ENCODE data around the gene PXMP2. TPM values are rescaled to one million over a fixed set of nuclear protein-coding genes. Genes with fewer than 3 reads are reported as not detected.
A peak's percentile ranks its signal among the peaks of the same experiment; 100 is the strongest.

The PXMP2 gene
- total RNA-seq, 1 donor from 2014 or later = 19.1 TPM

- no peak for DNase-seq (ENCODE audit: low spot score)
- H3K4me3 Mint-ChIP-seq (ENCODE audit: low read depth) = no peak overlapping the region
- no peak overlapping the region for H3K27ac Mint-ChIP-seq
- intact Hi-C loops (cut with micrococcal nuclease) = no loop called here
- no peaks in the 10 kb centered on the region for H3K27me3 Mint-ChIP-seq (ENCODE audit: low read depth)
- H3K9me3 Mint-ChIP-seq = no peaks in the 10 kb centered on the region
- peaks cover 12% of the 10 kb centered on the region for H3K4me1 Mint-ChIP-seq (ENCODE audit: low read depth)
- H3K36me3 Mint-ChIP-seq (ENCODE audit: low read depth) = peaks cover 87% of the 10 kb centered on the region
Observed at GRCh38 chr12:132665149-132665491, 22.3 kb upstream of the PXMP2 start.

GRCh38 chr12:132665794-132666193 is 21.6 kb upstream of the PXMP2 start:
- no peak overlapping the region for H3K27ac Mint-ChIP-seq

GRCh38 chr12:132668191-132669088 is 18.9 kb upstream of the PXMP2 start:
- Mint-ChIP-seq H3K4me1 (ENCODE audit: low read depth) (peaks cover under 1% of the 10 kb centered on the region), H3K27ac (no peak overlapping the region), H3K9me3 (no peaks in the 10 kb centered on the region), H3K4me3 (ENCODE audit: low read depth) (no peak overlapping the region), H3K27me3 (ENCODE audit: low read depth) (no peaks in the 10 kb centered on the region), H3K36me3 (ENCODE audit: low read depth) (peaks cover 78% of the 10 kb centered on the region)
- DNase-seq (ENCODE audit: low spot score) = no peak
- intact Hi-C loops (cut with micrococcal nuclease) = no loop called here

More at GRCh38 chr12:132665794-132666193, 21.6 kb upstream of the PXMP2 start:
- Mint-ChIP-seq H3K36me3 (ENCODE audit: low read depth) (peaks cover 84% of the 10 kb centered on the region), H3K9me3 (no peaks in the 10 kb centered on the region), H3K27me3 (ENCODE audit: low read depth) (no peaks in the 10 kb centered on the region), H3K4me3 (ENCODE audit: low read depth) (no peak overlapping the region), H3K4me1 (ENCODE audit: low read depth) (peaks cover 12% of the 10 kb centered on the region)
- no peak for DNase-seq (ENCODE audit: low spot score)
- intact Hi-C loops (cut with micrococcal nuclease) = no loop called here

- H3K4me1 Mint-ChIP-seq (ENCODE audit: low read depth) = no peaks in the 10 kb centered on the region
- no peaks in the 10 kb centered on the region for H3K27me3 Mint-ChIP-seq (ENCODE audit: low read depth)
- H3K27ac Mint-ChIP-seq = no peak overlapping the region
- no peak for DNase-seq (ENCODE audit: low spot score)
- intact Hi-C loops (cut with micrococcal nuclease) = no loop called here
- H3K4me3 Mint-ChIP-seq (ENCODE audit: low read depth) = no peak overlapping the region
- H3K9me3 Mint-ChIP-seq = no peaks in the 10 kb centered on the region
- H3K36me3 Mint-ChIP-seq (ENCODE audit: low read depth) = peaks cover 81% of the 10 kb centered on the region
Observed at GRCh38 chr12:132669166-132669879, 18.1 kb upstream of the PXMP2 start.

- no peak overlapping the region for H3K27ac Mint-ChIP-seq
- intact Hi-C loops (cut with micrococcal nuclease) = no loop called here
- no peak for DNase-seq (ENCODE audit: low spot score)
- H3K4me1 Mint-ChIP-seq (ENCODE audit: low read depth) = no peaks in the 10 kb centered on the region
- no peaks in the 10 kb centered on the region for H3K9me3 Mint-ChIP-seq
- H3K4me3 Mint-ChIP-seq (ENCODE audit: low read depth) = no peak overlapping the region
- H3K36me3 Mint-ChIP-seq (ENCODE audit: low read depth) = peaks cover 83% of the 10 kb centered on the region
- no peaks in the 10 kb centered on the region for H3K27me3 Mint-ChIP-seq (ENCODE audit: low read depth)
Observed at GRCh38 chr12:132672116-132672515, 15.3 kb upstream of the PXMP2 start.

GRCh38 chr12:132672678-132673077 is 14.7 kb upstream of the PXMP2 start:
- Mint-ChIP-seq H3K27me3 (ENCODE audit: low read depth) (no peaks in the 10 kb centered on the region), H3K4me1 (ENCODE audit: low read depth) (no peaks in the 10 kb centered on the region), H3K36me3 (ENCODE audit: low read depth) (peaks cover 83% of the 10 kb centered on the region), H3K4me3 (ENCODE audit: low read depth) (no peak overlapping the region), H3K27ac (no peak overlapping the region), H3K9me3 (no peaks in the 10 kb centered on the region)
- DNase-seq (ENCODE audit: low spot score) = no peak
- intact Hi-C loops (cut with micrococcal nuclease) = no loop called here

- Mint-ChIP-seq H3K27me3 (ENCODE audit: low read depth) (no peaks in the 10 kb centered on the region), H3K4me1 (ENCODE audit: low read depth) (no peaks in the 10 kb centered on the region), H3K36me3 (ENCODE audit: low read depth) (peaks cover 77% of the 10 kb centered on the region), H3K27ac (no peak overlapping the region), H3K9me3 (no peaks in the 10 kb centered on the region), H3K4me3 (ENCODE audit: low read depth) (no peak overlapping the region)
- DNase-seq (ENCODE audit: low spot score) = no peak
- intact Hi-C loops (cut with micrococcal nuclease) = no loop called here
Observed at GRCh38 chr12:132673288-132674179, 13.9 kb upstream of the PXMP2 start.

- no peaks in the 10 kb centered on the region for H3K27me3 Mint-ChIP-seq (ENCODE audit: low read depth)
- H3K27ac Mint-ChIP-seq = no peak overlapping the region
- no peak overlapping the region for H3K4me3 Mint-ChIP-seq (ENCODE audit: low read depth)
- peaks cover 78% of the 10 kb centered on the region for H3K36me3 Mint-ChIP-seq (ENCODE audit: low read depth)
- intact Hi-C loops (cut with micrococcal nuclease) = no loop called here
- no peaks in the 10 kb centered on the region for H3K9me3 Mint-ChIP-seq
- DNase-seq (ENCODE audit: low spot score) = no peak
- H3K4me1 Mint-ChIP-seq (ENCODE audit: low read depth) = no peaks in the 10 kb centered on the region
Observed at GRCh38 chr12:132674561-132674960, 12.8 kb upstream of the PXMP2 start.

- H3K27me3 Mint-ChIP-seq (ENCODE audit: low read depth) = no peaks in the 10 kb centered on the region
- peaks cover 2% of the 10 kb centered on the region for H3K4me1 Mint-ChIP-seq (ENCODE audit: low read depth)
- intact Hi-C loops (cut with micrococcal nuclease) = no loop called here
- H3K27ac Mint-ChIP-seq = no peak overlapping the region
- H3K9me3 Mint-ChIP-seq = no peaks in the 10 kb centered on the region
- DNase-seq (ENCODE audit: low spot score) = no peak
- H3K36me3 Mint-ChIP-seq (ENCODE audit: low read depth) = peaks cover 83% of the 10 kb centered on the region
- H3K4me3 Mint-ChIP-seq (ENCODE audit: low read depth) = no peak overlapping the region
Observed at GRCh38 chr12:132675757-132676432, 11.5 kb upstream of the PXMP2 start.

GRCh38 chr12:132677492-132677891 is 9.9 kb upstream of the PXMP2 start:
- H3K4me1 Mint-ChIP-seq (ENCODE audit: low read depth) = peaks cover 3% of the 10 kb centered on the region
- H3K9me3 Mint-ChIP-seq = no peaks in the 10 kb centered on the region
- H3K36me3 Mint-ChIP-seq (ENCODE audit: low read depth) = peaks cover 76% of the 10 kb centered on the region
- no peak overlapping the region for H3K4me3 Mint-ChIP-seq (ENCODE audit: low read depth)
- intact Hi-C loops (cut with micrococcal nuclease) = no loop called here
- H3K27me3 Mint-ChIP-seq (ENCODE audit: low read depth) = no peaks in the 10 kb centered on the region
- H3K27ac Mint-ChIP-seq = no peak overlapping the region
- no peak for DNase-seq (ENCODE audit: low spot score)

- Mint-ChIP-seq H3K27me3 (ENCODE audit: low read depth) (no peaks in the 10 kb centered on the region), H3K36me3 (ENCODE audit: low read depth) (peaks cover 31% of the 10 kb centered on the region), H3K4me3 (ENCODE audit: low read depth) (peak overlapping the region; percentile 74), H3K4me1 (ENCODE audit: low read depth) (peaks cover 25% of the 10 kb centered on the region), H3K27ac (peak overlapping the region; percentile 68), H3K9me3 (no peaks in the 10 kb centered on the region)
- intact Hi-C loops (cut with micrococcal nuclease) = no loop called here
- no peak for DNase-seq (ENCODE audit: low spot score)
Observed at GRCh38 chr12:132685400-132685799, 2.0 kb upstream of the PXMP2 start.

GRCh38 chr12:132686825-132687210 is 569 bp upstream of the PXMP2 start:
- H3K27ac Mint-ChIP-seq = no peak overlapping the region
- intact Hi-C loops (cut with micrococcal nuclease) = loop anchor here (1.0 to 2.0 kb wide), 3 partner anchors 23 to 222 kb away; partner anchors contain the start of genes ANKLE2 and PGAM5
- DNase-seq (ENCODE audit: low spot score) = no peak
- peaks cover 34% of the 10 kb centered on the region for H3K36me3 Mint-ChIP-seq (ENCODE audit: low read depth)
- H3K27me3 Mint-ChIP-seq (ENCODE audit: low read depth) = no peaks in the 10 kb centered on the region
- H3K9me3 Mint-ChIP-seq = no peaks in the 10 kb centered on the region
- peak overlapping the region; percentile 82 for H3K4me3 Mint-ChIP-seq (ENCODE audit: low read depth)
- H3K4me1 Mint-ChIP-seq (ENCODE audit: low read depth) = peaks cover 22% of the 10 kb centered on the region
